Left colon (tissue), 2 donors: ENCODE data around the gene TMEM252. TPM values are rescaled to one million over a fixed set of nuclear protein-coding genes. Genes with fewer than 3 reads are reported as not detected.

Experiments
- ATAC-seq: fragments of 200-7000 bp; cut with Tn5 transposase; one replicate; pipeline ENCODE4 v1.9.1; 2020; ENCODE audit warnings: mild to moderate bottlenecking, moderate library complexity
- DNase-seq, 2 donors: peaks; one replicate each; pipeline ENCODE4 v3.0.0-alpha.2; 2020
- intact Hi-C, 2 donors: fragments of 100-400 bp; cut with DNase I in 1 of 2; cut with micrococcal nuclease in 1 of 2; formaldehyde crosslinking; loops; one replicate each; pipeline versions ENCODE4 v1.11.2 to v1.14.0; 2022; cut with DNase I, micrococcal nuclease
- long read RNA-seq: library from polyadenylated mRNA; unstranded; transcript quantifications from one replicate; pipeline ENCODE4 v2.0.0, GENCODE V29; 2021
- total RNA-seq, 2 donors: library from RNA; stranded (reverse); fragmentation: NEBNext Ultra II Directional; extraction: Animal tissue kit (Norgen Biotek cat#: 25700); gene quantifications; one replicate each; pipeline ENCODE4 v1.2.1, GENCODE V29; 2021
- donor health status: DM: no; HTN: no; CAD: no.
- donor health status: DM: yes; HTN: yes; CAD: no.

Gene TMEM252
- under 1 TPM in 1 of 2 donors, not detected in 1; 0.89 TPM for total RNA-seq
- long read RNA-seq, result 0 reads

GRCh38 chr9:68540712-68541535 lies at the start of gene TMEM252:
TSS of gene TMEM252 (minus strand) at chr9:68540883. CDS start at chr9:68540814, 69 bp downstream.
- ATAC-seq (peak; percentile 84), DNase-seq (peak in 1 of 2 donors; percentile 35)
- intact Hi-C loops, result no loop called here

DNA sequence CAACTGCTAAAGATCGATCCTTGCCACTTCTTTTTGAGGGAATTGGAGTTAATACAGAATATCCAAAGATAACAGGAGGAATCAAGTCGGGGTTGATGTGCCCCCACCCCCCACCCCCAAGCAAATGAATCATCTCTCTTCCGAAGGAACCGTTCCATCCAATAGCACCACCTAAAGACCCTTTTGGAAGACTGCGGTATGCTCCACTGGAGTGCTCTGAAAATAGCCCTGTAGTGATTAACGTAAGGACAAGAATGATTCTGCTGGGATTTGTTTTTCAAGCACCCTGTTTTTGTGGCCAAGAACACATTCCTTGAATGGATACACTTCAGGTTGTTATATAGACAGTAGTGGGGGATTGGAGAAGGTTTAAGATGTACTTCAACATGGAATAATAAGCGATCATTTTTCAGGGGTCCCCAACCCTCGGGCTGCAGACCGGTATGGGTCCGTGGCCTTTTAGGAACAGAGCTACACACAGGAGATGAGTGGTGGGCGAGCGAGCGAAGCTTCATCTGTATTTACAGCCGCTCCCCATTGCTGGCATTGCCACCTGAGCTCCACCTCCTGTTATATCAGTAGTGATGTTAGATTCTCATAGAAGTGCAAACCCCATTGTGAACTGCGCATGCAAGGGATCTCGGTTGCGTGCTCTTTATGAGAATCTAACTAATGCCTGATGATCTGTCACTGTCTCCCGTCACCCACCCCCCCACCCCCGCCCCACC lies 44.5 kb upstream of the TMEM252 start:
- intact Hi-C loops, result loop anchor here in 1 of 2 donors (10.0 kb wide), 1 partner anchor 440 kb away; no protein-coding TSS in a partner anchor
- DNase-seq, result no peak
- ATAC-seq, result no peak

DNA sequence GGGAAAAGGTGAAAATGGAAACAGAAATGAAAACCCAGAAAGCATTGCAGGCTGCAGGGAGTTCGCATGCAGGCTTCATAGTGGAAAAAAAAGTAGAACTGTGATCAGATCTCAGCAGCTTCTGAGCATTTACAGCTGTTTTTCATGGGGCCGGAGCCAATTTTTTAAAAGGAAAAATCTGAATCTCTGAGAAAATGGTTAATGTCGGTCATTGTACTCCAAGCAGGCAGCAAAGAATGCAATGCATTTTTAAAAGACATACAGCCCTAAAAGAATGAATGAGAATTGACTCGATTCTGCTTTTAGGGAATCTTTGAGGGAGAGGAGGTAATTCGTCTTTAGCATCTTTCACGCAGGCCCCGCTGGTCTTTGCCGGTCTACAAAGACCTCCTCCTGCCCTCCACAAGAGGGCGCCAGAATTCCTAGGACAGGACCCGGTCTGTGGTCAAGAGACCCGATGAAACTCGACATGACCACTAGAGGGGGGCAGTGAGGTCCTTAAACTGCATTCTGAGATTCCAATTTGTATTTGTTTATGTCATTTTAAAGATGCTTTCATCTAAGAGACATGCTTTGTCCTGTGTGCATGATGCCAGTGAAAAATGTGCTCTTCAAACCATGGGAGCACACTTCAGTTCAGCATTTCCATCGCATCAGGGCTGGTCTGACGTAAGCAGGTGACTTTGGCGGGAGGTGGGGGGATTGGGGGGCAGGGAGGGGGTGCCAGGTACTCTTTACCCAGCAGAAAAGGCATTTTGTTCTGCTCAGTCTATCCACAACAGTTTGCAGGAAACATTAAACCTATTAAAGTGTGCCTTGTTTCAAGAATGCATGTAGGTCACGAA lies 43.7 kb upstream of the TMEM252 start:
- ATAC-seq (peak; percentile 98), DNase-seq (peak; percentile 83 to 88)
- intact Hi-C loops, result loop anchor here in 1 of 2 donors (5.0 to 10.0 kb wide), 2 partner anchors 413 to 440 kb away; no protein-coding TSS in a partner anchor

GRCh38 chr9:68581696-68582095 lies 41.0 kb upstream of the TMEM252 start:
- DNase-seq (no peak), ATAC-seq (no peak)
- intact Hi-C loops, result loop anchor here in 1 of 2 donors (5.0 to 10.0 kb wide), 2 partner anchors 416 to 443 kb away; no protein-coding TSS in a partner anchor

DNA sequence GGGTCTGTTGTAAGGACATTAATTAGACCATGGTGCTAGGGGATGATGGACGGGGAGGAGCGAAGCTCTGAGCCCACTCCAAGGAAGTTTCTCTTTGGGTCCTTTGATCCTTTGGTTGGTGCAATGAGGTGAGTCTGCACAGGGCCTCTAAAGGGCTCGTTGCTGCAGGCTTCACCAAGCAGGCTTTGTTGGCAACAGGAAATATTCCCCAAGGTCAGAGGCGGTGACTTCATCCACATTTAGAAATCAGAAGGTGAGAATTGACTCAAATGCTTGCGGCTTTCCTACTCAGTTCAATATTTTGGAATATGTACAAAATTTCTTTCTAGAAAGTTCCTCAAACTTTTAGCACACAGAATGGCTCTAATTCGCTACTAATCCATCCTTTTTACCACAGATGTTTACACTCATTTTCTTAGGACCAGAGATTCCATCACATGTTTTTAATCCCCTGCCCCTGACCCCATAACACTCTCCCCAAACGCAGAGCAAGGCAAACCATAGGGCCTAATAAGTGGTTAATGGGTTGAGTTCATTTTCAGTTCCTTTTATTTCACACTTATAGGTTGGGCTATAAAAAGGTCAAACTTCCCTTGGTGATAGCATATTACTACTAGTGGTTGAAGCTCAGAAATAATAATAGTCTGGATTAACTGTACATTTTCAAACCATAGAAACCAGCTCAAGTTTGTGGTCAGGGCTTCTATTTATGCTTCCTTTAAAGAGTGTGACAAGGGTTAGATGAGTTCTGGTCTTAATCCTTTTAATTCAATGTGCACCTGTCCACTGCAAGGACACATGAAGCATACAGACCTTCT lies 37.3 kb upstream of the TMEM252 start:
- intact Hi-C loops, result no loop called here
- no peak for DNase-seq
- no peak for ATAC-seq

- intact Hi-C loops, result no loop called here
- no peak for DNase-seq
Observed at GRCh38 chr9:68575817-68576216, 35.1 kb upstream of the TMEM252 start.

GRCh38 chr9:68574150-68574549 lies 33.5 kb upstream of the TMEM252 start:
- intact Hi-C loops, result no loop called here
- DNase-seq (no peak), ATAC-seq (no peak)

More at GRCh38 chr9:68575817-68576216, 35.1 kb upstream of the TMEM252 start:
- peak; percentile 78 for ATAC-seq

- ATAC-seq, result no peak
- intact Hi-C loops, result no loop called here
Observed at GRCh38 chr9:68567565-68567964, 26.9 kb upstream of the TMEM252 start.

GRCh38 chr9:68562461-68562860 lies 21.8 kb upstream of the TMEM252 start:
- ATAC-seq, result no peak
- no peak for DNase-seq
- intact Hi-C loops, result no loop called here

More at GRCh38 chr9:68567565-68567964, 26.9 kb upstream of the TMEM252 start:
- DNase-seq, result no peak

GRCh38 chr9:68560071-68560844 lies 19.6 kb upstream of the TMEM252 start:
- intact Hi-C loops, result no loop called here
- ATAC-seq (peak; percentile 52), DNase-seq (peak; percentile 45 to 63)

DNA sequence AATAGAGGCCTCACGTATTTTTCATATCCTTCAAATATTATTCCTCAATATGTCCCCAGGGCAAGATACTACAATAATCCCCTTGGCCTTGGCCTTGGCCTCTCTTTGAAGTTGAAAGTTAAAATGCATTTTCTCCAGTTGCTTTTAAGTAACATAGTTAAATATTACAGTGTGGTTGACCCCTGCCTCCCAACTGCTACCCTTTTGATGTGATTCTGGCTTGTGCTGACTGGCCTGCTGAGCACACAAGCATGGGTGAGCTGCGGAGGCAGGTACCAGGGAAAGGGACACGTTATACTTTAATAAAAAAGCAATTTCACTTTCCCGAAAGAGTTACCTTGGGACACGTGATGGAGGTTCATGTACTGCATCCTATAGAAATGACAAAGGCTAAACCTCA lies 17.9 kb upstream of the TMEM252 start:
- DNase-seq, result no peak
- intact Hi-C loops, result no loop called here
- ATAC-seq, result no peak

GRCh38 chr9:68555437-68556150 lies 14.9 kb upstream of the TMEM252 start:
- ATAC-seq, result no peak
- intact Hi-C loops, result no loop called here

DNA sequence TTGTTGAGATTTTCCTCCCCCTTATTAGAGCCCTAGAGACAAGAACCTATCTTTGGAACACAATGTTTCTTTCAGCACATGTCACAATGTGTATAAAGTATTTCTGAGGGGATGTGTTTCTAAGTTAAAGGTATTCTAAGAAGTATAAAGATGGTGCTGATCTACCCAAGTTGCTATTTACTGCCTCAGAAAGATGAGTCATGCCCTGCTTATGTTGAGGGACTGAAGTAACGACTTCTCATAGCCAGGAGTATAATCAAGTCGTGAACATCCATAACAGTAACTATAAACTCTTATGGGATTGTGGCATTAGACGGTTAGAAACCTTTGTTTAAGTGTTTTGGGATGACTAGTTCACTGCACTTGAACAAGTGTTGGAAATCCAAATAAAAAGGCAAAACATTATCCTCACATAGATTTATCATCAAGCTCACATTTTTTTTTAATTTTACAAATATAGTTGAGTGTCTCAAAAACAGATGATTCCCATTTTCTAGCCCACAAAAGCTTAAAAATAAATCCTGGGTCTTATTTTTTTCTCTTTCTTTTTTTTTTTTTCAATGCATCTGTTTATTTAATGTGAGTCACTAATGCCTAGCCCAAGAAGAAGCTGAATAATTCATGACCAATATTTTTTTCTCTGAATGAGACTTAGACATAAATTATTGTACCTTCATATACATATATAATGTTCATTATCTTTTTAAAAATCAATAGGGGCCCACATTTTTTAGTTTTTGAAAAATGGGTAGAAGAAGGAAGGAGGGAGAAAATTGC lies 12.2 kb upstream of the TMEM252 start:
- intact Hi-C loops, result no loop called here
- DNase-seq, result no peak
- peak; percentile 50 for ATAC-seq

More at GRCh38 chr9:68555437-68556150, 14.9 kb upstream of the TMEM252 start:
- no peak for DNase-seq

- peak; percentile 94 for ATAC-seq
Observed at GRCh38 chr9:68551191-68551590, 10.5 kb upstream of the TMEM252 start.

GRCh38 chr9:68548241-68548640 lies 7.6 kb upstream of the TMEM252 start:
- ATAC-seq (no peak), DNase-seq (no peak)
- intact Hi-C loops, result no loop called here

More at GRCh38 chr9:68551191-68551590, 10.5 kb upstream of the TMEM252 start:
- peak; percentile 26 to 53 for DNase-seq
- intact Hi-C loops, result no loop called here

- intact Hi-C loops, result no loop called here
- no peak for DNase-seq
- no peak for ATAC-seq
Observed at GRCh38 chr9:68547417-68547816, 6.7 kb upstream of the TMEM252 start.
